PC-3 (cell line): Measurements from ENCODE around the gene KRTAP5-5. TPM values are rescaled to one million over a fixed set of nuclear protein-coding genes. Genes with fewer than 3 reads are reported as not detected.

Experiments
- ATAC-seq: fragments of 200-7000 bp; cut with Tn5 transposase; 2 replicates; pipeline ENCODE4 v1.9.1; 2020; ENCODE audit warnings: mild to moderate bottlenecking, moderate library complexity
- BruUV-seq: library from RNA; stranded (reverse); fragments of 400-500 nt; replicated peaks from 2 replicates; lab custom pipeline; 2021; lab: Mats Ljungman, UMichigan
- CTCF ChIA-PET: fragments of 300-600 bp; sonication (Branson Sonifier 250); formaldehyde crosslinking; loops from one replicate; lab custom pipeline; 2022; ENCODE audit warnings: antibody characterized with exemption; lab: Charles Lee
- POLR2A ChIA-PET: fragments of 300-600 bp; sonication (Branson Sonifier 250); formaldehyde crosslinking; loops from one replicate; lab custom pipeline; 2022; ENCODE audit warnings: antibody characterized with exemption; ENCODE audit not compliant: unreplicated experiment; lab: Charles Lee
- DNase-seq: peaks from one replicate; pipeline ENCODE4 v3.0.0-alpha.2; 2015
- H2AFZ ChIP-seq: fragments of 300-600 bp; sonication (generic); 2 replicates; pipeline ENCODE4 v1.6.0; 2016; ENCODE audit warnings: antibody characterized with exemption, low read length
- H3F3A ChIP-seq: fragments of 300-600 bp; sonication (generic); one replicate; pipeline ENCODE4 v1.6.0; 2017; ENCODE audit warnings: antibody characterized with exemption, low read length, control low read depth, mild to moderate bottlenecking; ENCODE audit not compliant: unreplicated experiment
- H3K27ac ChIP-seq: fragments of 300-600 bp; sonication (generic); 2 replicates; pipeline ENCODE4 v1.5.1; 2016; ENCODE audit warnings: mild to moderate bottlenecking, low read length
- H3K27me3 ChIP-seq: fragments of 300-600 bp; sonication (generic); 2 replicates; pipeline ENCODE4 v1.6.1; 2016; ENCODE audit warnings: low read length, mixed read lengths
- H3K36me3 ChIP-seq: fragments of 300-600 bp; sonication (generic); 2 replicates; pipeline ENCODE4 v1.6.1; 2016; ENCODE audit warnings: low read depth, mixed run types, low read length, mixed read lengths
- H3K4me1 ChIP-seq: fragments of 300-600 bp; sonication (generic); 2 replicates; pipeline ENCODE4 v1.5.1; 2016; ENCODE audit warnings: low read length; ENCODE audit not compliant: insufficient read depth
- H3K4me2 ChIP-seq: fragments of 300-600 bp; sonication (generic); 2 replicates; pipeline ENCODE4 v1.6.0; 2016; ENCODE audit warnings: low read length
- H3K4me3 ChIP-seq: fragments of 300-600 bp; sonication (generic); 2 replicates; pipeline ENCODE4 v1.5.1; 2016; ENCODE audit warnings: mild to moderate bottlenecking, low read length, mixed read lengths
- H3K79me2 ChIP-seq: fragments of 300-600 bp; sonication (generic); 2 replicates; pipeline ENCODE4 v1.6.1; 2017; ENCODE audit warnings: low read length, mixed read lengths
- H3K9ac ChIP-seq: fragments of 300-600 bp; sonication (generic); 2 replicates; pipeline ENCODE4 v1.6.0; 2016; ENCODE audit warnings: mild to moderate bottlenecking, low read length
- H3K9me2 ChIP-seq: fragments of 300-600 bp; sonication (generic); replicated peaks from 2 replicates; pipeline ENCODE4 v1.6.1; 2016; ENCODE audit warnings: mixed run types, low read length, mixed read lengths
- H3K9me3 ChIP-seq: fragments of 300-600 bp; sonication (generic); 2 replicates; pipeline ENCODE4 v1.6.1; 2016; ENCODE audit warnings: low read length, mixed read lengths
- H4K20me1 ChIP-seq: fragments of 300-600 bp; sonication (generic); 2 replicates; pipeline ENCODE4 v1.6.1; 2016; ENCODE audit warnings: low read length, mixed read lengths
- EZH2 ChIP-seq: fragments of 300-600 bp; sonication (generic); IDR thresholded peaks from one replicate; pipeline ENCODE4 v1.6.1; 2017; ENCODE audit warnings: antibody characterized with exemption, mild to moderate bottlenecking, low read length; ENCODE audit not compliant: unreplicated experiment
- EZH2phosphoT487 ChIP-seq: fragments of 300-600 bp; sonication (generic); IDR thresholded peaks from 2 replicates; pipeline ENCODE4 v1.6.1; 2018; ENCODE audit warnings: mild to moderate bottlenecking, antibody characterized with exemption, low read length, borderline replicate concordance
- intact Hi-C: fragments of 100-400 bp; cut with micrococcal nuclease; formaldehyde crosslinking; loops from 2 replicates; pipeline ENCODE4 v1.9.0; 2023
- total RNA-seq: library from RNA; depleted of rRNA; stranded (reverse); fragments of >200 nt; gene quantifications from 2 replicates; pipeline ENCODE4 v1.2.3, GENCODE V29; 2014
- TF ChIP-seq, protein P1 (sequence below): fragments of 300-600 bp; sonication (generic); conservative IDR thresholded peaks from 2 replicates; pipeline ENCODE4 v1.5.1; 2017; ENCODE audit warnings: antibody characterized with exemption, low read depth, mild to moderate bottlenecking, low read length

KRTAP5-5 gene
- total RNA-seq, 1 experiment from 2014 or later, result not detected

DNA sequence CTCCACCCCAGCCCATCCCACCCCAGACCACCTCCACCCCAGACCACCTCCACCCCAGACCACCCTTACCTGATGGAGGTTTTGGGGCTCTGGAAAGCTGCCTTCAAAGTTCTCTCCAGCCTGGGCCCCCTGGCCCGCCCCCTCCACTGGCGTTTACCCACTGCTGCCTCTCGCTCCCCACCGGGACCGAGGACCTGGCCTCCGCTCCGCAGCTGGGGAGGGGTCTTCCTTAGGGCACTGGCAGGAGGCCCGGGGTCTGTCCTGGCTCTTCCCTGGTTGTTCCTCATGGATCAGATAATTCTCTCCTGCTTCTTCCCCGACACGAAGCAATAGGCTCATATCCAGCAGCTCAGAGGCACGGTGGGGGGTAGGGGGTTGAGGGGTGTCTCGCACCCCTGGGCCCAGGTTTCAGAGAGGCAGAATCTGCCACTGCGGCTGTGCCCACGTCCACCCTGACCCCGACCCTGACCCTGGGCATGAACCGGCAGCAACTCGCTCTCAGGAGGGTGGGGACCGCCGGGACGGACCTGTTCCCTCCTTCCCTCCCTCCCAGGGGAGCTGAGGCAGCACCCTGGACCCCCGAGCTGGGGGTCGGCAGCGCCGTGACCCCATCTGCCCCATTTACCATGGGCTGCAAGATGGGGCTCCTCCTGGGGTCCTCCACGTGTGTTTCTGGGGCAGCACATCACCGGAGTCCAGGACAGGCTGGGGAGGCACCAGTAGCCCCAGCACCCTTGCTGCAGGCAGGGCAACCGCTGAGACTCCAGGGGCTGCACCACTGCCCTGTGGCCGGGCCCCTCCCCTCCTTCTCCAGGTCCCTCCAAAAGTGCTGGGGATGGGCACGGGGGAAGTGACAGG is 12.9 kb downstream of the KRTAP5-5 start:
- Histone ChIP-seq H4K20me1 (no peaks in the 10 kb centered on the region), H3K79me2 (no peaks in the 10 kb centered on the region), H3F3A (no peaks in the 10 kb centered on the region), H3K9me2 (no peaks in the 10 kb centered on the region), H3K27ac (no peak overlapping the region), H3K4me3 (no peak overlapping the region), H3K4me2 (no peak overlapping the region), H2AFZ (no peak overlapping the region), H3K9me3 (no peaks in the 10 kb centered on the region), H3K4me1 (no peaks in the 10 kb centered on the region), H3K9ac (no peak overlapping the region), H3K27me3 (0 out of 2 replicates have a peak, but pooled peaks cover 9% of the 10 kb centered on the region), H3K36me3 (no peaks in the 10 kb centered on the region)
- ChIA-PET POLR2A (no interaction called here), CTCF (no interaction called here)
- intact Hi-C loops, result no loop called here
- ATAC-seq (no peak), DNase-seq (no peak)
- TF ChIP-seq, protein P1, sequence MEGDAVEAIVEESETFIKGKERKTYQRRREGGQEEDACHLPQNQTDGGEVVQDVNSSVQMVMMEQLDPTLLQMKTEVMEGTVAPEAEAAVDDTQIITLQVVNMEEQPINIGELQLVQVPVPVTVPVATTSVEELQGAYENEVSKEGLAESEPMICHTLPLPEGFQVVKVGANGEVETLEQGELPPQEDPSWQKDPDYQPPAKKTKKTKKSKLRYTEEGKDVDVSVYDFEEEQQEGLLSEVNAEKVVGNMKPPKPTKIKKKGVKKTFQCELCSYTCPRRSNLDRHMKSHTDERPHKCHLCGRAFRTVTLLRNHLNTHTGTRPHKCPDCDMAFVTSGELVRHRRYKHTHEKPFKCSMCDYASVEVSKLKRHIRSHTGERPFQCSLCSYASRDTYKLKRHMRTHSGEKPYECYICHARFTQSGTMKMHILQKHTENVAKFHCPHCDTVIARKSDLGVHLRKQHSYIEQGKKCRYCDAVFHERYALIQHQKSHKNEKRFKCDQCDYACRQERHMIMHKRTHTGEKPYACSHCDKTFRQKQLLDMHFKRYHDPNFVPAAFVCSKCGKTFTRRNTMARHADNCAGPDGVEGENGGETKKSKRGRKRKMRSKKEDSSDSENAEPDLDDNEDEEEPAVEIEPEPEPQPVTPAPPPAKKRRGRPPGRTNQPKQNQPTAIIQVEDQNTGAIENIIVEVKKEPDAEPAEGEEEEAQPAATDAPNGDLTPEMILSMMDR, result no peak
- TF ChIP-seq EZH2 (no peak), EZH2phosphoT487 (no peak)
- no TSS peak for BruUV-seq

DNA sequence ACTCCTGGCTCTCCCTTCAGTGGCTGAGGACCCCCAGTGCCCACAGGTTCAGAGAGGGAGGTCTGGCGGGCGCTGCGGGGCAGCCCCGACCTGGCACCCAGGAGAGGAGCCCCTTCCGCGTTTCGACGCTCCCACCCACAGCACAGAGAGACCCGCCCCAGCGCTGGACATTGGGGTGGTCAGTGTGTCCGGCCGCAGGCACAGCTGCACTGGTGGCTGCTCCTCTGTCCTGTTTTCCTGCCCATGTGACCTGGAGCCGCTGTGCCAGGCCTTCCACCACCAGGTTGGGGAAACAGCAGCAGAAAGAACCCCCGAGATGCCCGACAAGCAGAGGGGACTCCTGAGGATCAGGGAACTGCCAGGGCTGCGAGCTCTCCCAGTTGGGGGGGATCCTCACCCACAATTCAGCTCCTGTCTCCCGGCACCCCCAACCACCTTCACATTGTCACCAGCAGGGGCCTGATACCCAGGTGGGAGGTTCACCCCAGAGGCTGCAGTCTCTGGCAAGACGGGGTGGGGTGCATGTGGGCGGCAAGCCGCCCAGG is 13.6 kb downstream of the KRTAP5-5 start:
- Histone ChIP-seq H3F3A (no peaks in the 10 kb centered on the region), H3K27ac (no peak overlapping the region), H3K79me2 (no peaks in the 10 kb centered on the region), H3K4me1 (no peaks in the 10 kb centered on the region), H2AFZ (no peak overlapping the region), H3K36me3 (no peaks in the 10 kb centered on the region), H3K4me3 (no peak overlapping the region), H3K9me3 (no peaks in the 10 kb centered on the region), H4K20me1 (no peaks in the 10 kb centered on the region), H3K9me2 (no peaks in the 10 kb centered on the region), H3K9ac (no peak overlapping the region), H3K27me3 (0 out of 2 replicates have a peak, but pooled peaks cover 9% of the 10 kb centered on the region), H3K4me2 (no peak overlapping the region)
- CTCF ChIA-PET, result interaction anchor here (0.7 kb wide), 1 partner anchor 24 kb away, joined by 3 read pairs; no protein-coding TSS in a partner anchor
- BruUV-seq, result no TSS peak
- TF ChIP-seq EZH2phosphoT487 (no peak), EZH2 (no peak)
- TF ChIP-seq, protein P1, result no peak
- POLR2A ChIA-PET, result no interaction called here
- DNase-seq (no peak), ATAC-seq (no peak)
- intact Hi-C loops, result no loop called here
